Body of pancreas (tissue), 4 donors: Measurements from ENCODE around the gene SLC35D2. TPM values are rescaled to one million over a fixed set of nuclear protein-coding genes. Genes with fewer than 3 reads are reported as not detected.

Source experiments
- ATAC-seq: fragments of 150-250 bp; one replicate; pipeline ENCODE4 v1.9.1; 2016
- DNase-seq, 4 donors: peaks; one replicate each; pipeline ENCODE4 v3.0.0-alpha.2; 2019
- H3K27ac ChIP-seq, 4 donors: fragments of 200-600 bp; sonication (generic); 1 replicate in 3 of 4; 2 replicates in 1 of 4; pipeline versions ENCODE4 v1.5.1 to v1.6.1; 2016 to 2019; ENCODE audit warnings: mild to moderate bottlenecking in 1 of 4, mixed read lengths in 1 of 4, moderate library complexity in 1 of 4
- H3K27me3 ChIP-seq, 2 donors: fragments of 200-600 bp; sonication (generic); one replicate each; pipeline ENCODE4 v1.6.0; 2016; ENCODE audit warnings: mild to moderate bottlenecking in 1 of 2
- H3K36me3 ChIP-seq, 2 donors: fragments of 200-600 bp; sonication (generic); replicated peaks in 1 of 2; 2 replicates each; pipeline ENCODE4 v1.5.1; 2016; ENCODE audit warnings: low read depth in 2 of 2; ENCODE audit not compliant: insufficient read depth in 1 of 2
- H3K4me1 ChIP-seq: fragments of 200-600 bp; sonication (generic); one replicate; pipeline ENCODE4 v1.6.0; 2016
- H3K4me3 ChIP-seq, 2 donors: fragments of 200-600 bp; sonication (generic); 1 replicate in 1 of 2; 2 replicates in 1 of 2; pipeline ENCODE4 v1.5.1; 2016 to 2019
- H3K9me3 ChIP-seq, 3 donors: fragments of 200-600 bp; sonication (generic); 1 replicate in 2 of 3; 2 replicates in 1 of 3; pipeline ENCODE4 v1.5.1; 2016
- CTCF ChIP-seq, 7 experiments: fragments of 450-650 bp in 4 of 7; fragments of 200-600 bp in 3 of 7; sonication (generic) in 3 of 7; IDR thresholded peaks; one replicate each; pipeline ENCODE4 v1.5.1; 2016 to 2019; ENCODE audit warnings: antibody characterized with exemption in 7 of 7
- POLR2A ChIP-seq, 3 donors: fragments of 450-650 bp; IDR thresholded peaks; one replicate each; pipeline ENCODE4 v1.6.1; 2016; ENCODE audit warnings: antibody characterized with exemption in 3 of 3, mild to moderate bottlenecking in 2 of 3
- WGBS, 2 donors: methylation state at CpG; one replicate each; pipeline ENCODE4 v1.1.5; 2017; 5-methylcytosine and 5-hydroxymethylcytosine counted together
- intact Hi-C: fragments of 100-400 bp; cut with DNase I; formaldehyde crosslinking; loops from one replicate; pipeline ENCODE4 v1.15.1; 2023
- total RNA-seq, 2 donors: library from RNA; depleted of rRNA; stranded (reverse); fragments of >200 nt; gene quantifications; one replicate each; pipeline ENCODE4 v1.1.0, GENCODE V29; 2016

The SLC35D2 gene
- total RNA-seq, 2 donors from 2014 or later = 21.5 to 25.1 TPM

- DNase-seq (no peak), ATAC-seq (no peak)
- no peaks in the 10 kb centered on the region for H3K36me3 ChIP-seq
- 89 to 95% methylated on average over 6 of the region's 6 CpGs for WGBS, 2 donors
- no peaks in the 10 kb centered on the region for H3K27me3 ChIP-seq
- peaks cover 14% of the 10 kb centered on the region for H3K4me1 ChIP-seq
- TF ChIP-seq POLR2A (IDR thresholded peaks at IDR 0.05) (no peak), CTCF (IDR thresholded peaks at IDR 0.05) (no peak)
- intact Hi-C loops = no loop called here
- H3K9me3 ChIP-seq = no peaks in the 10 kb centered on the region
- H3K4me3 ChIP-seq = no peak overlapping the region
- H3K27ac ChIP-seq = no peak overlapping the region
These were observed 11.5 kb upstream of the SLC35D2 start for GRCh38 chr9:96394832-96395496.

- WGBS, 2 donors = 94 to 99% methylated on average over 12 of the region's 12 CpGs
- Histone ChIP-seq H3K27me3 (no peaks in the 10 kb centered on the region), H3K9me3 (no peaks in the 10 kb centered on the region), H3K27ac (no peak overlapping the region), H3K4me1 (peaks cover 14% of the 10 kb centered on the region), H3K4me3 (no peak overlapping the region), H3K36me3 (no peaks in the 10 kb centered on the region)
- intact Hi-C loops = no loop called here
- TF ChIP-seq CTCF (IDR thresholded peaks at IDR 0.05) = no peak
- TF ChIP-seq POLR2A (IDR thresholded peaks at IDR 0.05) = no peak
- DNase-seq (no peak), ATAC-seq (no peak)
These were observed 8.8 kb upstream of the SLC35D2 start for GRCh38 chr9:96392263-96392662.

- H3K4me1 ChIP-seq = peaks cover 24% of the 10 kb centered on the region
- DNase-seq (peak; percentile 65 to 78 (median 72)), ATAC-seq (peak; percentile 96)
- intact Hi-C loops = no loop called here
- H3K27ac ChIP-seq = peak overlapping the region; percentile 12 to 86 (median 74)
- WGBS, 2 donors = 19 to 20% methylated on average over 5 of the region's 5 CpGs
- TF ChIP-seq CTCF (IDR thresholded peaks at IDR 0.05) = no peak
- TF ChIP-seq POLR2A (IDR thresholded peaks at IDR 0.05) = no peak
- no peaks in the 10 kb centered on the region for H3K9me3 ChIP-seq
- no peak overlapping the region for H3K4me3 ChIP-seq
- H3K27me3 ChIP-seq = no peaks in the 10 kb centered on the region
- H3K36me3 ChIP-seq = no peaks in the 10 kb centered on the region
These were observed 7.7 kb upstream of the SLC35D2 start for GRCh38 chr9:96391021-96391765.

GRCh38 chr9:96388144-96388543, 4.6 kb upstream of the SLC35D2 start:
- 95 to 98% methylated on average over 11 of the region's 11 CpGs for WGBS, 2 donors
- no peak for ATAC-seq
- Histone ChIP-seq H3K4me1 (peaks cover 44% of the 10 kb centered on the region), H3K36me3 (no peaks in the 10 kb centered on the region), H3K4me3 (no peak overlapping the region), H3K27me3 (no peaks in the 10 kb centered on the region), H3K27ac (no peak overlapping the region), H3K9me3 (no peaks in the 10 kb centered on the region)
- intact Hi-C loops = no loop called here
- DNase-seq = no peak
- TF ChIP-seq POLR2A (IDR thresholded peaks at IDR 0.05) (no peak), CTCF (IDR thresholded peaks at IDR 0.05) (no peak)
